Astrocyte of the cerebellum (primary cell): ENCODE results near the gene CASP10.

Source experiments
- DNase-seq: peaks from one replicate; pipeline ENCODE4 v3.0.0-alpha.2; 2011; ENCODE audit warnings: low read depth
- H3K4me3 ChIP-seq: 2 replicates; pipeline ENCODE4 v1.5.1; 2011; ENCODE audit warnings: mild to moderate bottlenecking, low read depth, low read length, moderate library complexity
- CTCF ChIP-seq: IDR thresholded peaks from 2 replicates; pipeline ENCODE4 v1.5.1; 2012; ENCODE audit warnings: low read length, low read depth, moderate library complexity, mild to moderate bottlenecking; ENCODE audit errors: missing control alignments
- in situ Hi-C: cut with HindIII; loops from 2 replicates; pipeline ENCODE4 v1.10.0; 2017; ENCODE audit warnings: low sequenced_read_pairs

The CASP10 gene

DNA sequence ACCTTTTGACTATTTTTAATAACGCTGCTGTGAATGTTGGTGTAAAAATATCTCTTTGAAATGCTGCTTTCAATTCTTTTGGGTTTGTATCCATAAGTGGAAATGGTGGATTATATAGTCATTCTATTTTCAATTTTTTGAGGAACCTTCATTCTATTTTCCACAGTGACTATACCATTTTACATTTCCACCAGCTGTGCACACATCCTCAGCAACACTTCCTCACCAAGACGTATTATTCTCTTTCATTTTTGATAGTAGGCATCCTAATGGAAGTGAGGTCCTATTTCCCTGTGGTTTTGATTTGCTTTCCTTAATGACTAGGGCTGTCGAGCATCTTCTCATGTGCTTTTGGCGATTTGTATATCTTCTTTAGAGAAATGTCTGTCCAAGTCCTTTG is 14.8 kb downstream of the CASP10 start:
- no peak for DNase-seq
- no peak overlapping the region for H3K4me3 ChIP-seq
- no peak for TF ChIP-seq CTCF
- in situ Hi-C loops: no loop called here

- DNase-seq: no peak
- in situ Hi-C loops: no loop called here
- H3K4me3 ChIP-seq: no peak overlapping the region
- TF ChIP-seq CTCF: no peak
Observed at GRCh38 chr2:201199847-201200246, 16.9 kb downstream of the CASP10 start.

GRCh38 chr2:201200345-201200744 is 17.4 kb downstream of the CASP10 start:
- no peak overlapping the region for H3K4me3 ChIP-seq
- DNase-seq: no peak
- no peak for TF ChIP-seq CTCF
- in situ Hi-C loops: no loop called here

GRCh38 chr2:201201371-201201770 is 18.4 kb downstream of the CASP10 start:
- H3K4me3 ChIP-seq: no peak overlapping the region
- in situ Hi-C loops: no loop called here
- DNase-seq: no peak
- no peak for TF ChIP-seq CTCF

DNA sequence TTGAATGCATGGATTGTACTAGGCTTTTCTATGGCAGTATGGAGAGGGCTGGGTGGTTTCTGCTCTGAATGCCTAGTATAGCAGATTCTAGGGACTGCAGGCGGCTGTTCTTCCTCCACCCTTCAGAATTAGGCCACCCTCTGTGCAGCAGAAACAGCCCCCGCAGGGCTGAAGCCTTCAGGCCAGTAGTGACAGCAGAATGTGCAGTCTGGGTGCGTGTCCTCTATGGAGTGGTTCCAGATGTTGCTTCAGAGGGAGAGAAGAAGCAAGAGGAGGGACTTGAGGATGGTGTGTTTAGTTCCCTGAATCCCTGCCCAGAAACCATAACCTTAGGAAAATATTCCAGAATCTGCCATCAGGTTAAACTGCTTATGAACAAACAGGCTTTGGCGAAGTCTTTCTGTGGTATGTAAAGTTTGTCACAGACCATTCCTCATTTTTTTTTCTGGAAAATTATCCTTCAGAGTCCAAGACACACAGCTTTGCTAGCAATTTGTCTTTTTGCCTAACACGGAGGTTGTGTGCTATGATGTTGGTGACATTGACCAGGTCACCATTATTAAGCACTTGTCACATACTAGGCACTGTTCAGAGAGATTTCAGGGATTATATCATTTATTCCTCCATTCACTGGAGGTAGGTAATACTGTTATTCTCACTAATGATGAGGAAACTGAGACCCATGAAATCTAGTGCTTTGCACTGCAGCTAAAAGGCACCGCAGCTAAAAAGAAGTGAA is 21.1 kb downstream of the CASP10 start:
- DNase-seq: no peak
- in situ Hi-C loops: no loop called here
- H3K4me3 ChIP-seq: no peak overlapping the region
- TF ChIP-seq CTCF: no peak

DNA sequence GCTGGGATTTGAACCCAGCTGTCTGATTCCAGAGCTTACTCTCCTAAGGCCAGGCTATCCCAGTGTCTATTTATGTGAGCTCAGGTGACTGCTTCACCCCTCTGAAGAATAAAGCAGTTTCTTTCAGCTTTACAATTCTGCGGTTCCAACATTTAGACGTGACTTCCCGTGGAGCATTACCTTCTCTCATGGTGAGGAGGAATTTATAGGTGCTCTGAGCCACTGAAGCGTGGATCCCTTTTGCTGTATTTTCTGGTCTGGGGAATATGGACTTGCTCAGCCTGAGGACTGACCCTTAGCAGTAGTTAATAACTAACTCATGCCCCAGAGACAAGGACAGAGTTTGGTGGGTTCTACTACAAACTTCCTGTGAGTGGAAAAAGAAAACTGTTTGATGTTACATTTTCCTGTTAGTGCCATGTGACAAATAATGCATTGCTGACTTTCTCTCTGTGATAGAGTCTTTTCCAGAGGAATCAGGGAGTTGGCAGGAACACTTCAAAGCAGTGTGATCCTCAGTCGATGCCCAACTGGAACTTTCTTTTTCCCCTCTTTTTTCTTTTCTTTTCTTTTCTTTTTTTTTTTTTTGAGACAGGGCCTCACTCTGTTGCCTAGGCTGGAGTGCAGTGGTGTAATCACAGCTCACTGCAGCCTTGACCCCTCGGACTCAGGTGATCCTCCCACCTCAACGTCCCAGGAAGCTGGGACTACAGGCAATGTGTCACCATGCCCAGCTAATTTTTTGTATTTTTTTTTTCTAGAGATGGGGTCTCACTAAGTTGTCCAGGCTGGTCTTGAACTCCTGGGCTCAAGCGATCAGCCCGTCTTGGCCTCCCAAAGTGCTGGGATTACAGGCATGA is 21.9 kb downstream of the CASP10 start:
- H3K4me3 ChIP-seq: no peak overlapping the region
- in situ Hi-C loops: no loop called here
- DNase-seq: no peak
- no peak for TF ChIP-seq CTCF
